HK-2 (cell line): ENCODE results near the gene WRAP53.
A peak's percentile ranks its signal among the peaks of the same experiment; 100 is the strongest.

ENCODE experiments used
- DNase-seq: peaks from one replicate; pipeline ENCODE4 v3.0.0-alpha.2; 2018; ENCODE audit not compliant: unreplicated experiment

The WRAP53 gene

DNA sequence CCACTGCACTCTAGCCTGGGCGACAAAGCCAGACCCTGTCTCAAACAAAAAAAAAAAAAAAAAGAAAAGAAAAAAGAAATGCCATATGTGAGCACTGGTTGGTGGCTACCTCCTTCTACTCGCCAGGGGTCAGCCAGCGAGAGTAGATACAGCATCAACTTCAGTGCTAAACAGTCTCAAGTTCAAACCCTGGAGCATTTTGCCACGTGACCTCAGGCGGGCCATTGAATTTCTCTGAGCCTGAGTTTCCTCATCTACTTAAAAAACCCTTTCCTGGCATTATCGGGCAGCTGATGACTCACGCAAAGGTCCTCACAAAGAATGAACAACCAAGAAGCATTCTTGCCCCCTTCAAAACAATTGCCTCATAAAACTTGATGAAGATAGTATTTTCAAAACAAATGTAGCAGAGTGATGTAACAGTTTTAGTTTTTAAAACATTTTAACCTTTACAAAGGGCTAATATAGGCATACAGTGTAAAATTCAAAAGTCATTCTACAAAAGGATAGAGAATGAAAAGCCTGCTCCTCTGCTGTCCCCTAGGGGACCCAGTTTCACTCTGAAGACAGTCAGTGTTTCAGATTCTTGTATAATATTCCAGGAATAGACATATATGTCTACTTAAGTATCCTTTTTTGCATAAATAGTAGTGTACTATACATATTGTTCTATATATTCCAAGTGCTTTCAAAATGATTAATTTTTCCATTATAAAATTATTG is 57.6 kb downstream of the WRAP53 start:
- DNase-seq: peak; percentile 51

DNA sequence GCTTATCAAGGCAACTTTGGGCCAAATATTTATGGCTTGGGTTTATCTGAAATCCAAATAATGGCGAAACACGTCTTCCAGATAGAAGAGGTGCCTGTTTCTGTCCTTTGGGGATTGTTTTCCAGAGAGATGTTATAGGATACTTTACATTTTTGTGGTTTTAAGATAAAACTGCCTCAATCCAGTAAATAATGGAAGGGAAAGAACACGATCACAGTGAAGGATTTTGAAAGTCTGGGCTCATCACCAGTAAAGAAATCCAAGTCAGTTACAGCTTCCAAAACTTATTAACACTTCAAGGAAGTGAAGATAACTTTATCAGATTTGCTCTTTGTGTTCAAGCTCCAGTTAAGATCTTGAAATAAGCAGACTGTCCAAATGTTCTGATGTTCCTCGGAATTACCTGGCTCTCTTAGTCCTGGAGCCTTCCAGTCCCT is 59.4 kb downstream of the WRAP53 start:
- no peak for DNase-seq

DNA sequence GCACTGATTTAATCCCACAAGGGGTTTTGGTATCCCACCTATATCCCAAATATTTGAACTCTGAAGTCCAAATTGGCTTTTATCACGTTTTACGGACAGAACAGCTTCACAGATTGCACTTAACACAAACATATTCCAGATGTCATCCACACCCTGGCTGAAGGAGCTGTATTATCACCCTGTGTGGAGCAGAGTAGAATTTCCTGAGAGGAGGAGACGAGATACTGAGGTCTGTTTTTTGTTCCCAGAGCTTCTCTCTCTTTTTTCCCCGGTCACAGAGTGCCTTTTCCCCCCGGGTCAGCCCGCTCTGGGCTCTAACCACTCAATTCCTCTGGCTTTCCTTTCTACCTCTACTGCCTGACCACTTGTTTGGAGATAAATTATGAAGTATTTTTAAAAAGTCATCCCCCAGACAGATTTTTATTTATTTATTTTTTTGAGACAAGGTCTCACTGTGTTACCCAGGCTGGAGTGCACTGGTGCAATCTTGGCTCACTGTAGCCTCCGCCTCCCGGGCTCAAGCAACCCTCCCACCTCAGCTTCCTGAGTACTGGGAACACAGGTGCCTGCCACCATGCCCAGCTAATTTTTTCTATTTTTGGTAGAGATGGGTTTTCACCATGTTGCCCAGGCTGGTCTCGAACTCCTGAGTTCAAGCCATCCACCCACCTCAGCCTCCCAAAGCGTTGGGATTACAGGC is 59.9 kb downstream of the WRAP53 start:
- DNase-seq: no peak

DNA sequence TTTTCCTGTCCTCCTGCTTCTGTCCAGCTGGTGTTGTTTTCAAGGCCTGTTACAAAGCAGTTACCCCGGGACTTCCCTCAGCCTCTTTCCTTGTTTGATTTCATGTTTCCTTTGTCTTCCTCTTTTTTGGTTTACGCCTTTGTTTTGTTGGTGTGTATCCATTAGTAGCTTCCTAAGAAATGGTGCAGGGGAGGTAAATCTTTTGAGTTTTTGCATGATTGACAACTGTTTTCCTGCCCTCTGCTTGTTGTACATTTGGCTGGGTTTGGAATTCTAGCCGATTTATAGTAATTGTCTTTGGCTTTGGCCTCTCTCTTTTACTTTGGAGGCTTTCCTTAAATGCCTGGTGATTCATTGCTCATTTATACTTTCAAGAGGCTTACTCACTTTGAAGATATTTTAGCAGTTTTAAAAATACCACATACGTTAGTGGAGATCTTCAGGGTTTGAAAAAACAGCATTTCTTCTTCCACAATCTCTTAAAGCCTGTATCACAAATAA is 62.1 kb downstream of the WRAP53 start:
- peak; percentile 2 for DNase-seq
